K562 (cell line): Measurements from ENCODE around the gene SEZ6L. TPM values are rescaled to one million over a fixed set of nuclear protein-coding genes. Genes with fewer than 3 reads are reported as not detected.

Experiments used
- ATAC-seq: fragments of 200-7000 bp; cut with Tn5 transposase; 3 replicates; pipeline ENCODE4 v1.9.1; 2020; ENCODE audit warnings: moderate library complexity
- BruUV-seq: library from RNA; stranded (reverse); fragments of 400-500 nt; replicated peaks from 2 replicates; lab custom pipeline; 2021; lab: Mats Ljungman, UMichigan
- CTCF ChIA-PET: fragments of 300-600 bp; formaldehyde crosslinking; extraction: SDS; loops from one replicate; lab custom pipeline; 2021; ENCODE audit warnings: low intra/inter-chr PET ratio; lab: Yijun Ruan, JAX
- POLR2A ChIA-PET: fragments of 300-600, 350-650 bp; sonication (Branson Sonifier 250); formaldehyde crosslinking; extraction: SDS; loops from one replicate; lab custom pipeline; 2021; ENCODE audit warnings: antibody characterized with exemption, inconsistent platforms; lab: Yijun Ruan, JAX
- DNase-seq, 4 experiments: peaks; one replicate each; pipeline versions ENCODE4 v3.0.0 to v3.0.0-alpha.2; 2011 to 2018; ENCODE audit warnings: low spot score in 3 of 4, mixed read lengths in 3 of 4; ENCODE audit errors: extremely low read depth in 1 of 4
- FAIRE-seq: peaks from 2 replicates; lab custom pipeline; 2011; peaks lifted over from hg19 to GRCh38; lab: Jason Lieb, UNC
- H2AFZ ChIP-seq: 2 replicates; pipeline ENCODE4 v1.6.0; 2011; ENCODE audit warnings: low read depth, low read length, control low read depth, inconsistent platforms
- H3K27ac ChIP-seq: fragments of 200-600 bp; 3 replicates; pipeline ENCODE4 v1.8.0; 2011; ENCODE audit warnings: low read depth, mild to moderate bottlenecking, control low read depth, inconsistent platforms, low read length, moderate library complexity, mixed read lengths; ENCODE audit errors: extremely low read depth
- H3K27me3 ChIP-seq, 2 experiments: fragments of 300-600 bp in 1 of 2; 2 replicates in 1 of 2; 3 replicates in 1 of 2; pipeline versions ENCODE4 v1.6.0 to v1.8.0; 2011; ENCODE audit warnings: inconsistent platforms in 2 of 2, low read length in 2 of 2, mild to moderate bottlenecking in 1 of 2, mixed read lengths in 1 of 2, moderate library complexity in 1 of 2; ENCODE audit not compliant: control insufficient read depth in 2 of 2, insufficient read depth in 2 of 2
- H3K36me3 ChIP-seq: fragments of 300-600 bp; 3 replicates; pipeline ENCODE4 v1.8.0; 2011; ENCODE audit warnings: mild to moderate bottlenecking, low read length, inconsistent platforms; ENCODE audit not compliant: control insufficient read depth, insufficient read depth
- H3K4me1 ChIP-seq, 2 experiments: fragments of 200-600 bp in 1 of 2; replicated peaks in 1 of 2; 2 replicates in 1 of 2; 3 replicates in 1 of 2; pipeline versions ENCODE4 v1.5.1 to v1.8.0; 2011; ENCODE audit warnings: inconsistent platforms in 2 of 2, low read length in 2 of 2, mild to moderate bottlenecking in 1 of 2, mixed read lengths in 1 of 2, moderate library complexity in 1 of 2; ENCODE audit not compliant: control insufficient read depth in 2 of 2, insufficient read depth in 2 of 2
- H3K4me2 ChIP-seq: 2 replicates; pipeline ENCODE4 v1.6.1; 2011; ENCODE audit warnings: low read length, control low read depth, inconsistent platforms, mixed read lengths; ENCODE audit not compliant: insufficient read depth
- H3K4me3 ChIP-seq: fragments of 200-600 bp; sonication (generic), shearing (Covaris generic); 2 replicates; pipeline ENCODE4 v1.5.1; 2016; ENCODE audit warnings: control low read depth, inconsistent platforms
- H3K79me2 ChIP-seq: fragments of 200-600 bp; 3 replicates; pipeline ENCODE4 v1.8.0; 2011; ENCODE audit warnings: low read length, inconsistent platforms; ENCODE audit not compliant: control insufficient read depth, insufficient read depth
- H3K9ac ChIP-seq, 2 experiments: 2 replicates each; pipeline versions ENCODE4 v1.6.0 to v1.6.1; 2011; ENCODE audit warnings: low read depth in 2 of 2, low read length in 2 of 2, control low read depth in 1 of 2, inconsistent platforms in 1 of 2, mild to moderate bottlenecking in 1 of 2, mixed read lengths in 1 of 2; ENCODE audit not compliant: insufficient read depth in 1 of 2
- H3K9me1 ChIP-seq: one replicate; pipeline ENCODE4 v1.6.0; 2011; ENCODE audit warnings: inconsistent platforms, mild to moderate bottlenecking, low read length, moderate library complexity; ENCODE audit not compliant: control insufficient read depth, insufficient read depth
- H3K9me3 ChIP-seq: replicated peaks from 2 replicates; pipeline ENCODE4 v1.5.1; 2011; ENCODE audit warnings: low read depth, low read length, inconsistent platforms; ENCODE audit not compliant: control insufficient read depth, insufficient read depth
- H4K20me1 ChIP-seq: replicated peaks from 2 replicates; pipeline ENCODE4 v1.6.1; 2011; ENCODE audit warnings: low read length, inconsistent platforms, mixed read lengths; ENCODE audit not compliant: control insufficient read depth, insufficient read depth
- FOXO4 ChIP-seq: fragments of 450-650 bp; formaldehyde crosslinking; IDR thresholded peaks from 2 replicates; pipeline ENCODE4 v1.4.0; 2020; ENCODE audit warnings: mild to moderate bottlenecking, moderate library complexity
- NONO ChIP-seq, 2 experiments: fragments of 200-400 bp in 1 of 2; fragments of 450-650 bp in 1 of 2; formaldehyde crosslinking in 1 of 2; IDR thresholded peaks; 2 replicates each; pipeline ENCODE4 v1.6.1; 2017; ENCODE audit warnings: low read depth in 2 of 2, mild to moderate bottlenecking in 2 of 2, moderate library complexity in 2 of 2, low read length in 1 of 2
- ZNF274 ChIP-seq: IDR thresholded peaks from 2 replicates; pipeline ENCODE4 v1.6.1; 2011; ENCODE audit warnings: low read depth, mild to moderate bottlenecking, low read length, moderate library complexity, borderline replicate concordance
- WGBS: fragments of 100-300 bp; shearing (Covaris generic); methylation state at CpG from one replicate; pipeline ENCODE4 v1.1.6; 2016; ENCODE audit warnings: low coverage, mixed read lengths; ENCODE audit not compliant: insufficient coverage; ENCODE audit errors: missing lambda C conversion rate; 5-methylcytosine and 5-hydroxymethylcytosine counted together
- in situ Hi-C: fragments of 300-500 bp; cut with MboI; formaldehyde crosslinking; loops from 4 replicates; pipeline ENCODE4 v1.15.0; 2018; ENCODE audit warnings: inconsistent platforms, mixed read lengths
- intact Hi-C: fragments of 100-400 bp; cut with micrococcal nuclease; formaldehyde crosslinking; loops from 2 replicates; pipeline ENCODE4 v1.14.2; 2022
- polyA plus RNA-seq, 8 experiments: library from polyadenylated mRNA; depleted of rRNA in 4 of 8; stranded (reverse) in 5 of 8; unstranded in 3 of 8; fragments of >200 nt; fragmentation: Nextera tagmentation in 2 of 8; fragmentation: Illumina TruSeq in 1 of 8; extraction: Ambion mirVana in 2 of 8; extraction: Trizol in 1 of 8; gene quantifications; 2 replicates each; pipeline versions ENCODE4 v1.2.1 to v1.2.3, GENCODE V29; 2011 to 2014; ENCODE audit warnings: inconsistent platforms in 1 of 8, missing spikeins in 1 of 8
- total RNA-seq, 7 experiments: library from RNA; depleted of rRNA in 6 of 7; stranded (reverse); fragments of >200 nt in 6 of 7; fragmentation: Illumina TruSeq in 2 of 7; extraction: Trizol in 2 of 7; gene quantifications; 2 replicates each; pipeline versions ENCODE4 v1.2.1 to v1.2.3, GENCODE V29; 2011 to 2021; ENCODE audit warnings: low replicate concordance in 1 of 7

Gene SEZ6L
- total and polyA plus RNA-seq, 9 of the 15 experiments (the other 6 are each of a cell fraction or from before 2014, with no cell fraction given): not detected

GRCh38 chr22:26210334-26210733 lies 41.1 kb downstream of the SEZ6L start:
- H3K9me3 ChIP-seq: no peaks in the 10 kb centered on the region
- H3K27ac ChIP-seq: no peak overlapping the region
- H3K4me1 ChIP-seq: no peaks in the 10 kb centered on the region
- DNase-seq (no peak), ATAC-seq (no peak), FAIRE-seq (no peak)
- H3K4me2 ChIP-seq: no peak overlapping the region
- intact Hi-C loops (no loop called here), in situ Hi-C loops (no loop called here)
- CTCF ChIA-PET: no interaction called here
- H3K9ac ChIP-seq: no peak overlapping the region
- H3K27me3 ChIP-seq: no peaks in the 10 kb centered on the region; a peak in 1 of 5 replicates
- BruUV-seq: no TSS peak
- H3K4me3 ChIP-seq: no peak overlapping the region
- 2% methylated on average over 7 of the region's 8 CpGs for WGBS
- H2AFZ ChIP-seq: no peak overlapping the region
- TF ChIP-seq FOXO4 (no peak), ZNF274 (no peak)
- TF ChIP-seq, all 486 proteins: peak for 0
- no peaks in the 10 kb centered on the region for H3K79me2 ChIP-seq
- no peaks in the 10 kb centered on the region for H4K20me1 ChIP-seq
- POLR2A ChIA-PET: no interaction called here
- H3K36me3 ChIP-seq: no peaks in the 10 kb centered on the region
- H3K9me1 ChIP-seq: no peaks in the 10 kb centered on the region

- WGBS: 0% methylated on average over 1 of the region's 1 CpG
- Histone ChIP-seq H3K79me2 (no peaks in the 10 kb centered on the region), H3K9ac (no peak overlapping the region), H3K27me3 (no peaks in the 10 kb centered on the region), H3K27ac (no peak overlapping the region), H3K36me3 (no peaks in the 10 kb centered on the region), H3K9me1 (no peaks in the 10 kb centered on the region), H3K4me3 (no peak overlapping the region), H3K9me3 (no peaks in the 10 kb centered on the region), H2AFZ (no peak overlapping the region), H3K4me2 (no peak overlapping the region), H3K4me1 (no peaks in the 10 kb centered on the region), H4K20me1 (no peaks in the 10 kb centered on the region; the same call in 1 of the 2 replicates)
- no peak for FAIRE-seq
- no TSS peak for BruUV-seq
- no peak for TF ChIP-seq NONO (IDR thresholded peaks at IDR 0.05; ENCODE audit: low read depth in 2 of 2, low read length in 1 of 2)
- ChIA-PET POLR2A (no interaction called here), CTCF (no interaction called here)
- in situ Hi-C loops (no loop called here), intact Hi-C loops (no loop called here)
- no peak for DNase-seq
- no peak for ATAC-seq
Measured at GRCh38 chr22:26213826-26214225, 44.6 kb downstream of the SEZ6L start.
